T-cell (primary cell): ENCODE measurements around the gene IRAK3. TPM values are rescaled to one million over a fixed set of nuclear protein-coding genes. Genes with fewer than 3 reads are reported as not detected.

Experiments used
- ATAC-seq, 4 experiments: fragments of 200-7000 bp in 3 of 4; fragments of 150-1000 bp in 1 of 4; cut with Tn5 transposase; replicated peaks in 1 of 4; 1 replicate in 3 of 4; 2 replicates in 1 of 4; pipeline ENCODE4 v1.10.0; 2021; ENCODE audit warnings: moderate library complexity in 3 of 4, mild to moderate bottlenecking in 2 of 4, moderate number of reproducible peaks in 1 of 4
- CTCF ChIA-PET, 2 donors: fragments of 300-600 bp; sonication (Branson Sonifier 250); formaldehyde crosslinking; loops; one replicate each; lab custom pipeline; 2022; ENCODE audit warnings: antibody characterized with exemption in 2 of 2; lab: Charles Lee
- POLR2A ChIA-PET, 2 donors: fragments of 300-600 bp; sonication (Branson Sonifier 250); formaldehyde crosslinking; loops; one replicate each; lab custom pipeline; 2022; ENCODE audit warnings: antibody characterized with exemption in 2 of 2; lab: Charles Lee
- DNase-seq, 35 experiments: peaks; one replicate each; pipeline versions ENCODE4 v3.0.0 to v3.0.0-alpha.2; 2013 to 2023
- H3K27ac ChIP-seq: one replicate; pipeline ENCODE4 v1.5.1; 2013; ENCODE audit warnings: low read length
- H3K27me3 ChIP-seq, 2 experiments: replicated peaks in 1 of 2; 1 replicate in 1 of 2; 2 replicates in 1 of 2; pipeline versions ENCODE4 v1.6.1 to v1.7.0; 2013; ENCODE audit warnings: low read length in 1 of 2, mixed read lengths in 1 of 2; ENCODE audit not compliant: control insufficient read depth in 2 of 2, insufficient read depth in 2 of 2; ENCODE audit errors: extremely low read depth in 1 of 2
- H3K36me3 ChIP-seq, 2 donors: 1 replicate in 1 of 2; 2 replicates in 1 of 2; pipeline versions ENCODE4 v1.6.1 to v1.7.0; 2013; ENCODE audit warnings: low read length in 1 of 2; ENCODE audit not compliant: control insufficient read depth in 2 of 2, insufficient read depth in 1 of 2; ENCODE audit errors: extremely low read depth in 1 of 2
- H3K4me1 ChIP-seq, 2 experiments: 1 replicate in 1 of 2; 2 replicates in 1 of 2; pipeline versions ENCODE4 v1.6.1 to v1.7.0; 2013; ENCODE audit warnings: low read length in 2 of 2, mixed read lengths in 1 of 2; ENCODE audit not compliant: insufficient read depth in 2 of 2, control insufficient read depth in 1 of 2; ENCODE audit errors: extremely low read depth in 1 of 2
- H3K4me3 ChIP-seq, 2 donors: 1 replicate in 1 of 2; 2 replicates in 1 of 2; pipeline versions ENCODE4 v1.5.1 to v1.7.0; 2013; ENCODE audit warnings: mild to moderate bottlenecking in 2 of 2, low read length in 1 of 2, moderate library complexity in 1 of 2; ENCODE audit not compliant: control insufficient read depth in 1 of 2; ENCODE audit errors: extremely low read depth in 1 of 2
- H3K9me3 ChIP-seq: 2 replicates; pipeline ENCODE4 v1.7.0; 2013
- H3K27ac Mint-ChIP-seq, 2 donors: one replicate each; pipeline ENCODE4 v1.8.0; 2020 to 2021; ENCODE audit warnings: mild to moderate bottlenecking in 2 of 2, mixed read lengths in 2 of 2
- H3K27me3 Mint-ChIP-seq, 2 donors: one replicate each; pipeline ENCODE4 v1.8.0; 2021 to 2022; ENCODE audit warnings: mixed read lengths in 2 of 2
- H3K36me3 Mint-ChIP-seq: one replicate; pipeline ENCODE4 v1.8.0; 2021; ENCODE audit warnings: mixed read lengths
- H3K4me1 Mint-ChIP-seq, 3 donors: one replicate each; pipeline ENCODE4 v1.8.0; 2020 to 2022; ENCODE audit warnings: mixed read lengths in 3 of 3, mild to moderate bottlenecking in 1 of 3
- H3K4me3 Mint-ChIP-seq, 3 donors: one replicate each; pipeline ENCODE4 v1.8.0; 2020 to 2022; ENCODE audit warnings: mild to moderate bottlenecking in 3 of 3, mixed read lengths in 3 of 3, moderate library complexity in 3 of 3
- H3K9me3 Mint-ChIP-seq, 3 donors: one replicate each; pipeline ENCODE4 v1.8.0; 2020 to 2022; ENCODE audit warnings: mixed read lengths in 3 of 3
- WGBS: methylation state at CpG from one replicate; pipeline ENCODE4 v1.1.5; 2013; ENCODE audit warnings: missing lambda C conversion rate; ENCODE audit not compliant: insufficient coverage; 5-methylcytosine and 5-hydroxymethylcytosine counted together
- total RNA-seq, 35 experiments: library from RNA in 6 of 35; stranded (reverse) in 6 of 35; fragments of 120-200 nt in 1 of 35; gene quantifications; one replicate each; pipeline versions ENCODE4 v1.2.1 to v1.2.4 and lab custom pipeline; 2013 to 2026

IRAK3 gene
- total RNA-seq, 5 donors from 2014 or later (not counting 1 experiment from before 2014, with no cell fraction given): 0.16 to 1.0 (median 0.39) TPM

DNA sequence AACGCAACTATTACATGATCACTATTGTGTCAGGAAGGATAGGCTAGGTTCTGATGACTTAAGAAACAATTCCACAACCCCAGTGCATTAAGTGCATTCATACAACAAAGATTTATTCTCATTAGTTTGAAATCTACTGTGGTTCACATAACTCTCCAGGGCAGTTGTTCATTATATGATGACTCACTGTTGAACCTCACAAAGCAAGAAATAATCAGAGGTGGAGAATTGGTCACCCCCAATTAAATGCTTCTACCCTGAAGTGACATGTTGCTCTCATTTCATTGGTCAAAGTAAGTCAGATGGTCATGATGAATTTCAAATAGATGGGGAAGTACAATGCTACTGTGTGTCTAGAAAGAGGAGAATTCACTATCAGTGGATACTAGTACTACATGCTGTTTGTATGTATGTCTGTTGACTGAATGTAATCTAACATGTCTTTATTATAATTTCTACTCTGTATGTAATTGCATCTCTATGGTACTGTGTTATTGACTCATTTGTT lies 107.2 kb downstream of the IRAK3 start:
- ATAC-seq (no peak), DNase-seq (no peak)
- no CpG with 5 or more reads among the region's 1 CpG for WGBS
- Mint-ChIP-seq H3K4me1 (peaks cover 46 to 52% (median 50%) of the 10 kb centered on the region in 3 donors), H3K9me3 (peaks cover 0 to 3% (median 0%) of the 10 kb centered on the region in 3 donors), H3K27ac (no peak overlapping the region), H3K27me3 (no peaks in the 10 kb centered on the region), H3K4me3 (no peak overlapping the region), H3K36me3 (no peaks in the 10 kb centered on the region)
- POLR2A ChIA-PET: no interaction called here
- CTCF ChIA-PET: no interaction called here
- H3K27ac ChIP-seq: no peak overlapping the region
- no peaks in the 10 kb centered on the region for H3K36me3 ChIP-seq
- H3K4me3 ChIP-seq: no peak overlapping the region
- H3K9me3 ChIP-seq: no peaks in the 10 kb centered on the region
- H3K27me3 ChIP-seq: no peaks in the 10 kb centered on the region
- H3K4me1 ChIP-seq: peaks cover 15 to 20% of the 10 kb centered on the region in 2 experiments

DNA sequence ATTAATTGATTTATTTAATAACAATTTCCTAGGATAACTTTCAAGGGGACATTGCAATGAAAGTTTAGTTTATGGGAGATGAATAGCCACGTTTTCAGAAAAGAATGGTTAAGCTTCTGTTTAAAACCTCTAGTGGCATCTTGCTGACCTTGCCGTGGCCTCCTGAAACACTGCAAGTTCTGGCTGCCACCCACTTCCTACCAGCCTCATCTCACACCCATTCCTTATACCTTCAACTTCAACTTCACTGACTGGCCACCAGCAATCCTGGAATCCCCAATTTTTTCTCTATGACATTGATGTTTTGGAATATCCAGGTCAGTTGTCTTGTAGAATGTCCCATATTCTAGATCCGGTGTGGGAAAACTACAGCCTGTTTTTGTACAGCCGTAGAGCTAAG lies 108.1 kb downstream of the IRAK3 start:
- Mint-ChIP-seq H3K36me3 (no peaks in the 10 kb centered on the region), H3K27ac (peak overlapping the region in 1 of 2 donors; percentile 44), H3K27me3 (no peaks in the 10 kb centered on the region), H3K9me3 (peaks cover 0 to 3% (median 0%) of the 10 kb centered on the region in 3 donors), H3K4me1 (peaks cover 42 to 52% (median 45%) of the 10 kb centered on the region in 3 donors), H3K4me3 (no peak overlapping the region)
- no peak overlapping the region for H3K4me3 ChIP-seq
- peaks cover 8 to 18% of the 10 kb centered on the region in 2 experiments for H3K4me1 ChIP-seq
- H3K9me3 ChIP-seq: no peaks in the 10 kb centered on the region
- ChIA-PET POLR2A (no interaction called here), CTCF (interaction anchor here in 1 of 2 donors (0.5 kb wide), 1 partner anchor 14 kb away, joined by 4 read pairs; no protein-coding TSS in a partner anchor)
- H3K27me3 ChIP-seq: no peaks in the 10 kb centered on the region
- no peaks in the 10 kb centered on the region for H3K36me3 ChIP-seq
- H3K27ac ChIP-seq: no peak overlapping the region
- ATAC-seq: peak in 1 of 4 experiments; percentile 57
- WGBS: 58% methylated on average over 2 of the region's 4 CpGs
- DNase-seq: peak in 1 of 35 experiments; percentile 4

DNA sequence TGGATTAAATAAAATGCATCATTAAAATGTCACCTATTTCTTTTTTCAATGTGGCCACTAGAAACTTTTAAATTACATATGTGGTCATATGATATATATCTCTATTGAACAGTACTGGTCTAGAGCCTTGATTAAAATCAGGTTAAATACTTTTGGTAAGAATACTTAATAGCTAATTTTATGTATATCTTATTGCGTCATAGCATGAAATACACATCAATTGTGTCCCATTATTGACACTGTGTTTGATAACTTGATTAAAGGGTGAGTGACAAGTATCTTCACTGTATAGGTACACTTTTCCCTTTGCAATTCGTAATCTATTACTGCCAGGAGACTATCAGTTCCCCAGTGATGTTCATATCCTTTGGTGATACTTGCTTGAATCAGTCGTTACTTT lies 108.9 kb downstream of the IRAK3 start:
- Mint-ChIP-seq H3K4me1 (peaks cover 35 to 52% (median 38%) of the 10 kb centered on the region in 3 donors), H3K4me3 (no peak overlapping the region), H3K27me3 (no peaks in the 10 kb centered on the region), H3K36me3 (no peaks in the 10 kb centered on the region), H3K27ac (no peak overlapping the region), H3K9me3 (peaks cover 0 to 3% (median 0%) of the 10 kb centered on the region in 3 donors)
- no CpG with 5 or more reads among the region's 3 CpGs for WGBS
- no peaks in the 10 kb centered on the region for H3K27me3 ChIP-seq
- POLR2A ChIA-PET: no interaction called here
- H3K27ac ChIP-seq: no peak overlapping the region
- ATAC-seq (no peak), DNase-seq (no peak)
- H3K36me3 ChIP-seq: no peaks in the 10 kb centered on the region
- H3K4me3 ChIP-seq: no peak overlapping the region
- CTCF ChIA-PET: no interaction called here
- H3K9me3 ChIP-seq: no peaks in the 10 kb centered on the region
- peaks cover 8 to 13% of the 10 kb centered on the region in 2 experiments for H3K4me1 ChIP-seq

- Mint-ChIP-seq H3K27me3 (no peaks in the 10 kb centered on the region), H3K27ac (peak within 1 kb of the TSS; percentile 98 to 99), H3K9me3 (no peaks in the 10 kb centered on the region), H3K4me3 (peak within 1 kb of the TSS; percentile 99), H3K36me3 (peaks cover 23% of the 10 kb centered on the region), H3K4me1 (peaks cover 45 to 68% (median 47%) of the 10 kb centered on the region in 3 donors)
- peaks cover 0 to 12% of the 10 kb centered on the region in 2 donors for H3K36me3 ChIP-seq
- no peaks in the 10 kb centered on the region for H3K9me3 ChIP-seq
- under 1% methylated on average over 31 of the region's 45 CpGs for WGBS
- peak; percentile 84 to 97 (median 92) for DNase-seq
- POLR2A ChIA-PET: interaction anchor here (0.6 to 1.6 kb wide), 20 partner anchors 12 to 1963 kb away, joined by 3 to 18 read pairs (median 5); partner anchors contain the start of genes LLPH (in 1 of the 2) and TMBIM4 (in 1 of the 2)
- peaks cover 7 to 13% of the 10 kb centered on the region in 2 experiments for H3K4me1 ChIP-seq
- CTCF ChIA-PET: interaction anchor here (0.5 to 3.9 kb wide), 13 partner anchors 12 to 172 kb away, joined by 3 to 22 read pairs (median 5); partner anchors contain the start of gene LLPH (in 1 of the 2)
- peak within 1 kb of the TSS; percentile 87 for H3K27ac ChIP-seq
- H3K27me3 ChIP-seq: no peaks in the 10 kb centered on the region
- ATAC-seq: peak; percentile 81 to 89 (median 85)
- H3K4me3 ChIP-seq: peak within 1 kb of the TSS; percentile 94 to 98
Observed at GRCh38 chr12:66301944-66302826, 113.2 kb downstream of the IRAK3 start, which contains the start of gene HELB. TSS of gene HELB (plus strand) at chr12:66302493. CDS start at chr12:66302604, 111 bp downstream.

DNA sequence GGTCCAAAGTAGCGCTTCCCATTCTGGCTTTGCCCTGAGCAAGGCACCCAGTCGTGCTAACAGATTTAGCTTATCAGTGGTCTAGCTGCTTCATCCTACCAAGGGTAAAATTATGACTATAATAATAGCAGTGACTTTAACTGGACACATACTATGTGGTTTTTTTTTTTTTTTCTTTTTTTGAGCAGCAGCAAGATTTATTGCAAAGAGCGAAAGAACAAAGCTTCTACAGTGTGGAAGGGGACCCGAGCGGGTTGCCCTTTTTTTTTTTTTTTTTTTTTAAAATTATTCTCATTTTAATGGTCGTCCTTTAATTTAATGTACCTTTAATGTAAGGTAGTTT lies 113.8 kb downstream of the IRAK3 start:
- POLR2A ChIA-PET: interaction anchor here (0.6 to 1.6 kb wide), 25 partner anchors 10 to 1844 kb away, joined by 3 to 18 read pairs (median 6); partner anchors contain the start of genes LLPH (in 1 of the 2) and TMBIM4 (in 1 of the 2)
- no CpG with 5 or more reads among the region's 6 CpGs for WGBS
- H3K36me3 ChIP-seq: peaks cover 0 to 16% of the 10 kb centered on the region in 2 donors
- peak overlapping the region; percentile 99 for H3K4me3 Mint-ChIP-seq
- ATAC-seq (no peak), DNase-seq (no peak)
- peaks cover 45 to 70% (median 46%) of the 10 kb centered on the region in 3 donors for H3K4me1 Mint-ChIP-seq
- CTCF ChIA-PET: interaction anchor here (0.6 to 3.9 kb wide), 16 partner anchors 15 to 1873 kb away, joined by 3 to 22 read pairs (median 5); partner anchors contain the start of gene LLPH (in 1 of the 2)
- H3K27ac ChIP-seq: peak overlapping the region; percentile 87
- no peaks in the 10 kb centered on the region for H3K9me3 ChIP-seq
- H3K27ac Mint-ChIP-seq: peak overlapping the region; percentile 98 to 99
- H3K36me3 Mint-ChIP-seq: peaks cover 27% of the 10 kb centered on the region
- no peaks in the 10 kb centered on the region for H3K9me3 Mint-ChIP-seq
- H3K4me1 ChIP-seq: peaks cover 7 to 12% of the 10 kb centered on the region in 2 experiments
- H3K4me3 ChIP-seq: peak overlapping the region; percentile 94 to 98
- no peaks in the 10 kb centered on the region for H3K27me3 Mint-ChIP-seq
- H3K27me3 ChIP-seq: no peaks in the 10 kb centered on the region
